Neural progenitor cell (in vitro differentiated cells): ENCODE measurements around the gene PPP1R16B. TPM values are rescaled to one million over a fixed set of nuclear protein-coding genes. Genes with fewer than 3 reads are reported as not detected.
A peak's percentile ranks its signal among the peaks of the same experiment; 100 is the strongest.

ENCODE experiments used
- DNase-seq: peaks from one replicate; pipeline ENCODE4 v3.0.0-alpha.2; 2016; ENCODE audit warnings: low spot score
- H2AFZ ChIP-seq: fragments of 200-600 bp; sonication (generic); replicated peaks from 2 replicates; pipeline ENCODE4 v1.6.1; 2016; ENCODE audit warnings: antibody characterized with exemption
- H3F3A ChIP-seq: fragments of 200-600 bp; sonication (generic); 2 replicates; pipeline ENCODE4 v1.6.1; 2016; ENCODE audit warnings: antibody characterized with exemption, low read depth
- H3K27ac ChIP-seq: fragments of 200-600 bp; sonication (generic); 2 replicates; pipeline ENCODE4 v1.5.1; 2016; ENCODE audit warnings: mild to moderate bottlenecking
- H3K27me3 ChIP-seq: fragments of 200-600 bp; sonication (generic); 2 replicates; pipeline ENCODE4 v1.6.1; 2016; ENCODE audit warnings: mild to moderate bottlenecking, moderate library complexity
- H3K36me3 ChIP-seq: fragments of 200-600 bp; sonication (generic); 2 replicates; pipeline ENCODE4 v1.5.1; 2016
- H3K4me1 ChIP-seq: fragments of 200-600 bp; sonication (generic); 2 replicates; pipeline ENCODE4 v1.6.1; 2016; ENCODE audit warnings: mixed run types
- H3K4me2 ChIP-seq: fragments of 200-600 bp; sonication (generic); 2 replicates; pipeline ENCODE4 v1.6.1; 2016
- H3K4me3 ChIP-seq: fragments of 200-600 bp; sonication (generic); 2 replicates; pipeline ENCODE4 v1.5.1; 2016
- H3K79me2 ChIP-seq: fragments of 200-600 bp; sonication (generic); 2 replicates; pipeline ENCODE4 v1.6.1; 2016; ENCODE audit warnings: low read depth
- H3K9ac ChIP-seq: fragments of 200-600 bp; sonication (generic); 2 replicates; pipeline ENCODE4 v1.6.1; 2016
- H3K9me3 ChIP-seq: fragments of 200-600 bp; sonication (generic); 2 replicates; pipeline ENCODE4 v1.5.1; 2016; ENCODE audit warnings: low read depth
- H4K20me1 ChIP-seq: fragments of 200-600 bp; sonication (generic); 2 replicates; pipeline ENCODE4 v1.6.1; 2016; ENCODE audit warnings: low read depth
- H3K27ac Mint-ChIP-seq: 3 replicates; pipeline ENCODE4 v1.8.0; 2021; ENCODE audit warnings: mixed read lengths
- H3K27me3 Mint-ChIP-seq: 2 replicates; pipeline ENCODE4 v1.8.0; 2022; ENCODE audit warnings: low read depth, mild to moderate bottlenecking, inconsistent platforms, moderate library complexity, mixed read lengths; ENCODE audit not compliant: insufficient read depth
- H3K36me3 Mint-ChIP-seq: 3 replicates; pipeline ENCODE4 v1.8.0; 2021; ENCODE audit warnings: mixed read lengths
- H3K4me1 Mint-ChIP-seq: 3 replicates; pipeline ENCODE4 v1.8.0; 2021; ENCODE audit warnings: mixed read lengths
- H3K4me3 Mint-ChIP-seq: 3 replicates; pipeline ENCODE4 v1.8.0; 2021; ENCODE audit warnings: mild to moderate bottlenecking, moderate library complexity, mixed read lengths
- H3K9me3 Mint-ChIP-seq: 3 replicates; pipeline ENCODE4 v1.8.0; 2020; ENCODE audit warnings: mixed read lengths
- EZH2 ChIP-seq: fragments of 200-600 bp; sonication (generic); IDR thresholded peaks from 2 replicates; pipeline ENCODE4 v1.6.1; 2017; ENCODE audit warnings: antibody characterized with exemption, mild to moderate bottlenecking, moderate library complexity
- EZH2phosphoT487 ChIP-seq: fragments of 200-600 bp; sonication (generic); IDR thresholded peaks from 2 replicates; pipeline ENCODE4 v1.6.1; 2017; ENCODE audit warnings: antibody characterized with exemption
- total RNA-seq: library from RNA; depleted of rRNA; stranded (reverse); fragments of >200 nt; gene quantifications from 2 replicates; pipeline ENCODE4 v1.2.3, GENCODE V29; 2015; ENCODE audit warnings: low replicate concordance
- TF ChIP-seq, protein P1 (sequence below): fragments of 200-600 bp; sonication (generic); IDR thresholded peaks from 2 replicates; pipeline ENCODE4 v1.5.1; 2017; ENCODE audit warnings: antibody characterized with exemption, mild to moderate bottlenecking

PPP1R16B gene
- total RNA-seq, 1 donor from 2014 or later: 0.95 TPM

DNA sequence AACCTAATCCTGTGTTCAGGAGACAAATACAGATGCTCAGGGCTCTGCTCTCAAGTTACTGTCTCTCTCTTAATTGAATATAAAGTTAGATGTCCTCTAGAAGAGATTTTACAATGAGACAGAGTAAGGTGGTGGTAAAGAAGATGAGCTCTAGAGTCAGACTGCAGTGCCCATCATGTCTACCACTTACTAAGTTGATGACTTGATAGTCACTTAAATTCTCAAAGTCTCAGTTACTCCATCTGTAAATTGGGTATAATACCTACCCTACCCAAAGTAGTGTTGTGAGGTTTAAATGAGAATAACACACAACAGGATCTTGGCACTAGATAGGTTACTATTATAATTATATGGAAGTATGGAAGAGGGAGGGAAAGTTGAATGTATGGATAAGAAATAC lies 158.2 kb downstream of the PPP1R16B start:
- no peak overlapping the region for H2AFZ ChIP-seq
- Mint-ChIP-seq H3K4me1 (peaks cover 24% of the 10 kb centered on the region), H3K27me3 (peaks cover 4% of the 10 kb centered on the region), H3K36me3 (peaks cover 3% of the 10 kb centered on the region), H3K9me3 (no peaks in the 10 kb centered on the region), H3K4me3 (no peak overlapping the region), H3K27ac (no peak overlapping the region)
- H3K36me3 ChIP-seq: no peaks in the 10 kb centered on the region
- peaks cover 14% of the 10 kb centered on the region for H3K4me1 ChIP-seq
- TF ChIP-seq, protein P1, sequence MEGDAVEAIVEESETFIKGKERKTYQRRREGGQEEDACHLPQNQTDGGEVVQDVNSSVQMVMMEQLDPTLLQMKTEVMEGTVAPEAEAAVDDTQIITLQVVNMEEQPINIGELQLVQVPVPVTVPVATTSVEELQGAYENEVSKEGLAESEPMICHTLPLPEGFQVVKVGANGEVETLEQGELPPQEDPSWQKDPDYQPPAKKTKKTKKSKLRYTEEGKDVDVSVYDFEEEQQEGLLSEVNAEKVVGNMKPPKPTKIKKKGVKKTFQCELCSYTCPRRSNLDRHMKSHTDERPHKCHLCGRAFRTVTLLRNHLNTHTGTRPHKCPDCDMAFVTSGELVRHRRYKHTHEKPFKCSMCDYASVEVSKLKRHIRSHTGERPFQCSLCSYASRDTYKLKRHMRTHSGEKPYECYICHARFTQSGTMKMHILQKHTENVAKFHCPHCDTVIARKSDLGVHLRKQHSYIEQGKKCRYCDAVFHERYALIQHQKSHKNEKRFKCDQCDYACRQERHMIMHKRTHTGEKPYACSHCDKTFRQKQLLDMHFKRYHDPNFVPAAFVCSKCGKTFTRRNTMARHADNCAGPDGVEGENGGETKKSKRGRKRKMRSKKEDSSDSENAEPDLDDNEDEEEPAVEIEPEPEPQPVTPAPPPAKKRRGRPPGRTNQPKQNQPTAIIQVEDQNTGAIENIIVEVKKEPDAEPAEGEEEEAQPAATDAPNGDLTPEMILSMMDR: no peak
- TF ChIP-seq EZH2: no peak
- TF ChIP-seq EZH2phosphoT487: no peak
- H3K9ac ChIP-seq: no peak overlapping the region
- no peak overlapping the region for H3K4me3 ChIP-seq
- peak overlapping the region; percentile 90 for H3K4me2 ChIP-seq
- peaks cover 66% of the 10 kb centered on the region for H3K79me2 ChIP-seq
- DNase-seq: no peak
- H3K9me3 ChIP-seq: no peaks in the 10 kb centered on the region
- H3F3A ChIP-seq: peaks cover 15% of the 10 kb centered on the region
- H3K27me3 ChIP-seq: no peaks in the 10 kb centered on the region
- H4K20me1 ChIP-seq: peaks cover 10% of the 10 kb centered on the region
- H3K27ac ChIP-seq: no peak overlapping the region

DNA sequence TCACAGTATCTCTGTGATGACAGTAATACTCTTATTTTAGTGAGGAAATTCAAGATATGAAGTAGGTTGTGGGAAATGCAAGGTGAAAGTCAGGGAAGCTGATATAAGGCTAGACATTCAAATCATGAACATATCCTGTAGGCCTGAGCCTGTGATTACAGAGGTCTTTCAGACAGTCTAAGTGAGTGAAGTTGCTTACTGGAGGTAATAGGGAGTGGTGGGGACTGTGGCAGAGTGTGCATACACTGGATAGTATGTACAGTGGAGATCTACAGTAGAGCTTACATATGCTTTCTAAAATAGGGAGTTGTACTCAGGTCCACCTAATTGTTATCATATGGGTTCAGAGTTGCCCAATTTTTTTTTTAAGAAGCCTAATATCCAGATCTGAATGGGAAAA lies 159.8 kb downstream of the PPP1R16B start:
- H3K4me2 ChIP-seq: no peak overlapping the region
- TF ChIP-seq EZH2 (no peak), EZH2phosphoT487 (no peak)
- TF ChIP-seq, protein P1: no peak

DNA sequence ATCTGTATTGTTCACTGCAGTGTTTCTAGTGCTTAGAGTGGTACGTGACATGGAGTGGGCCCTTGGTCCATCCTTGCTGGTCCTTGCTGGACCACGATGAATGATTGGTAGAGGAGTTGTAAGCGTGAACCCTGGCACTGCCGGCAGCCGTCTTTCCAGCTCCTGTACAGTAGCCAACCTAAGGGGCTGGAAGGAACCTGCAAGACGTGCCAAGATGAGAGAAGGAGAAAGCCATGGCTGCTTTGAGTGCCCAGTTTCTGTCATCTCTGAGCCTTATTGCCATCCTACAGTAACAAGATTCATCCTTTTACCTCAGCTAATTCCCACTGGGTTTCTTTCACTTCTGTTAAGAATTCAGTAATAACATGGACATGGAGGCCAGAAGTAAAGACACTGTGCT lies 162.6 kb downstream of the PPP1R16B start:
- H2AFZ ChIP-seq: no peak overlapping the region
- H4K20me1 ChIP-seq: peaks cover 13% of the 10 kb centered on the region
- TF ChIP-seq EZH2: no peak
- TF ChIP-seq EZH2phosphoT487: no peak
- TF ChIP-seq, protein P1: no peak
- no peak overlapping the region for H3K27ac ChIP-seq
- Mint-ChIP-seq H3K27ac (no peak overlapping the region), H3K9me3 (no peaks in the 10 kb centered on the region), H3K36me3 (peaks cover 9% of the 10 kb centered on the region), H3K4me3 (no peak overlapping the region), H3K4me1 (peaks cover 10% of the 10 kb centered on the region), H3K27me3 (no peaks in the 10 kb centered on the region)
- H3K4me2 ChIP-seq: no peak overlapping the region
- peak overlapping the region; percentile 12 for H3K9ac ChIP-seq
- H3K27me3 ChIP-seq: no peaks in the 10 kb centered on the region
- peaks cover 11% of the 10 kb centered on the region for H3K36me3 ChIP-seq
- no peaks in the 10 kb centered on the region for H3F3A ChIP-seq
- peaks cover 56% of the 10 kb centered on the region for H3K79me2 ChIP-seq
- no peak for DNase-seq
- H3K9me3 ChIP-seq: no peaks in the 10 kb centered on the region
- H3K4me1 ChIP-seq: peaks cover 7% of the 10 kb centered on the region
- no peak overlapping the region for H3K4me3 ChIP-seq

More for the DNA sequence above, 159.8 kb downstream of the PPP1R16B start:
- H3K36me3 Mint-ChIP-seq: peaks cover 3% of the 10 kb centered on the region
- H3K4me3 Mint-ChIP-seq: no peak overlapping the region
- H3F3A ChIP-seq: peaks cover 15% of the 10 kb centered on the region
- H3K4me1 ChIP-seq: peaks cover 14% of the 10 kb centered on the region
- H3K27ac Mint-ChIP-seq: no peak overlapping the region
- H3K79me2 ChIP-seq: peaks cover 68% of the 10 kb centered on the region
- no peak overlapping the region for H3K9ac ChIP-seq
- H2AFZ ChIP-seq: no peak overlapping the region
- H3K9me3 ChIP-seq: no peaks in the 10 kb centered on the region
- H3K4me3 ChIP-seq: no peak overlapping the region
- no peaks in the 10 kb centered on the region for H3K36me3 ChIP-seq
- H3K27ac ChIP-seq: no peak overlapping the region
- peaks cover 10% of the 10 kb centered on the region for H4K20me1 ChIP-seq
- peaks cover 2% of the 10 kb centered on the region for H3K27me3 Mint-ChIP-seq
- no peaks in the 10 kb centered on the region for H3K9me3 Mint-ChIP-seq
- peaks cover 24% of the 10 kb centered on the region for H3K4me1 Mint-ChIP-seq
- no peak for DNase-seq
- H3K27me3 ChIP-seq: no peaks in the 10 kb centered on the region
